Measurements from ENCODE around the gene FKBP1A. TPM values are rescaled to one million over a fixed set of nuclear protein-coding genes. Genes with fewer than 3 reads are reported as not detected.

FKBP1A gene
- total RNA-seq, 1 donor from 2014 or later = 164 TPM

- no peak for ATAC-seq
These were observed 9.0 kb downstream of the FKBP1A start for GRCh38 chr20:1383623-1384404.

GRCh38 chr20:1382670-1383069 is 10.2 kb downstream of the FKBP1A start:
- no peak for ATAC-seq

- no peak for ATAC-seq
These were observed 10.9 kb downstream of the FKBP1A start for GRCh38 chr20:1381753-1382591.

- no peak for ATAC-seq
These were observed 14.1 kb downstream of the FKBP1A start for GRCh38 chr20:1378735-1379125.

GRCh38 chr20:1377984-1378734 is 14.7 kb downstream of the FKBP1A start:
- ATAC-seq = no peak

- no peak for ATAC-seq
These were observed 15.4 kb downstream of the FKBP1A start for GRCh38 chr20:1377341-1377871.

- no peak for ATAC-seq
These were observed 16.2 kb downstream of the FKBP1A start for GRCh38 chr20:1376408-1377270.

- peak; percentile 10 for ATAC-seq
These were observed 16.8 kb downstream of the FKBP1A start for GRCh38 chr20:1376007-1376406.

GRCh38 chr20:1375515-1375914 is 17.3 kb downstream of the FKBP1A start:
- no peak for ATAC-seq

- ATAC-seq = no peak
These were observed 18.6 kb downstream of the FKBP1A start for GRCh38 chr20:1374246-1374645.

- no peak for ATAC-seq
These were observed 19.2 kb downstream of the FKBP1A start for GRCh38 chr20:1373614-1374013.

- no peak for ATAC-seq
These were observed 19.8 kb downstream of the FKBP1A start for GRCh38 chr20:1373036-1373435.

GRCh38 chr20:1371830-1372539 is 20.9 kb downstream of the FKBP1A start:
- ATAC-seq = no peak

- ATAC-seq = no peak
These were observed 21.6 kb downstream of the FKBP1A start for GRCh38 chr20:1371202-1371782.

- no peak for ATAC-seq
These were observed 22.2 kb downstream of the FKBP1A start for GRCh38 chr20:1370548-1371110.

GRCh38 chr20:1369970-1370369 is 22.9 kb downstream of the FKBP1A start:
- no peak for ATAC-seq

- no peak for ATAC-seq
These were observed 24.2 kb downstream of the FKBP1A start for GRCh38 chr20:1368448-1369199.

GRCh38 chr20:1367479-1367878 is 25.4 kb downstream of the FKBP1A start:
- ATAC-seq = no peak

GRCh38 chr20:1364106-1364505 is 28.7 kb downstream of the FKBP1A start:
- no peak for ATAC-seq

- ATAC-seq = no peak
These were observed 29.3 kb downstream of the FKBP1A start for GRCh38 chr20:1363522-1363921.

All from esophagus mucosa (tissue), 1 donor.